Measurements from ENCODE around the gene FAM110C.

DNA sequence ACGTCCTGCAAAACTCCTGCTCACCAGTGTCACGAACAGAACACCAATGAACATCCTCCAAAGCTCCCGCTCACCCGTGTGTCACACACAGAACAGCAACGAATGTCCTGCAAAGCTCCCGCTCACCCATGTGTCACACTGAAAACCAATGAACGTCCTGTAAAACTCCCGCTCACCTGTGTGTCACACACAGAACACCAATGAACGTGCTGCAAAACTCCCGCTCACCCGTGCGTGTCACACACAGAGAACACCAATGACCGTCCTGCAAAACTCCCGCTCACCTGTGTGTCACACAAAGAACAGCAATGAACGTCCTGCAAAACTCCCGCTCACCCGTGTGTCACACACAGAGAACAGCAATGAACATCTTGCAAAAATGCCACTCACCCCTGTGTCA is 20.5 kb upstream of the FAM110C start:
- TF ChIP-seq POLR2A (IDR thresholded peaks at IDR 0.05): no peak
- TF ChIP-seq, protein P1, sequence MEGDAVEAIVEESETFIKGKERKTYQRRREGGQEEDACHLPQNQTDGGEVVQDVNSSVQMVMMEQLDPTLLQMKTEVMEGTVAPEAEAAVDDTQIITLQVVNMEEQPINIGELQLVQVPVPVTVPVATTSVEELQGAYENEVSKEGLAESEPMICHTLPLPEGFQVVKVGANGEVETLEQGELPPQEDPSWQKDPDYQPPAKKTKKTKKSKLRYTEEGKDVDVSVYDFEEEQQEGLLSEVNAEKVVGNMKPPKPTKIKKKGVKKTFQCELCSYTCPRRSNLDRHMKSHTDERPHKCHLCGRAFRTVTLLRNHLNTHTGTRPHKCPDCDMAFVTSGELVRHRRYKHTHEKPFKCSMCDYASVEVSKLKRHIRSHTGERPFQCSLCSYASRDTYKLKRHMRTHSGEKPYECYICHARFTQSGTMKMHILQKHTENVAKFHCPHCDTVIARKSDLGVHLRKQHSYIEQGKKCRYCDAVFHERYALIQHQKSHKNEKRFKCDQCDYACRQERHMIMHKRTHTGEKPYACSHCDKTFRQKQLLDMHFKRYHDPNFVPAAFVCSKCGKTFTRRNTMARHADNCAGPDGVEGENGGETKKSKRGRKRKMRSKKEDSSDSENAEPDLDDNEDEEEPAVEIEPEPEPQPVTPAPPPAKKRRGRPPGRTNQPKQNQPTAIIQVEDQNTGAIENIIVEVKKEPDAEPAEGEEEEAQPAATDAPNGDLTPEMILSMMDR (IDR thresholded peaks at IDR 0.05): no peak

All from suprapubic skin (tissue), 3 donors.